GM12874 (cell line): Measurements from ENCODE around the gene SPAG7.

Experiments
- TF ChIP-seq, protein P1 (sequence below): IDR thresholded peaks from 2 replicates; pipeline ENCODE4 v1.5.1; 2011; ENCODE audit warnings: low read depth, mild to moderate bottlenecking, control low read depth, low read length, moderate library complexity; ENCODE audit not compliant: insufficient read depth

The SPAG7 gene

DNA sequence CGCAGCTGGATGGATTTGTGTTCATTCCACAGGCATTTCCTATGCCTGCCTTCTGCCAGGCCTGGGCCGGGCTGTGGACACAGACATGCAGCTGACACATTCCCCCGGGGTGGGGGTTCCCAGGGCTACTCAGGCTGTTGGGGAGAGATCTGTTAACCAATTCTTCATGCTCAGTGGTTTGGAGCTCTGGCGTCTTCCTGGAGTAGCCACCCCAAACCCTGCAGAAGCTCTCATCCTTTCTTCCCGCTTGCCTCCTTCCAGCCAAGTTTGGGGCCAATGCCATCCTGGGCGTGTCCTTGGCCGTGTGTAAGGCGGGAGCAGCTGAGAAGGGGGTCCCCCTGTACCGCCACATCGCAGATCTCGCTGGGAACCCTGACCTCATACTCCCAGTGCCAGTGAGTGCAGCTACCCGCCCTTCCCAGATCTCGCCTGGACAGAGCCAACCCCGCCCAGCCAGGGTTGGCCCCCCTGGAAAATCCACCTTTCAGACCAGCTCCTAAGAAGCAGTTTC is 14.1 kb downstream of the SPAG7 start:
- TF ChIP-seq, protein P1, sequence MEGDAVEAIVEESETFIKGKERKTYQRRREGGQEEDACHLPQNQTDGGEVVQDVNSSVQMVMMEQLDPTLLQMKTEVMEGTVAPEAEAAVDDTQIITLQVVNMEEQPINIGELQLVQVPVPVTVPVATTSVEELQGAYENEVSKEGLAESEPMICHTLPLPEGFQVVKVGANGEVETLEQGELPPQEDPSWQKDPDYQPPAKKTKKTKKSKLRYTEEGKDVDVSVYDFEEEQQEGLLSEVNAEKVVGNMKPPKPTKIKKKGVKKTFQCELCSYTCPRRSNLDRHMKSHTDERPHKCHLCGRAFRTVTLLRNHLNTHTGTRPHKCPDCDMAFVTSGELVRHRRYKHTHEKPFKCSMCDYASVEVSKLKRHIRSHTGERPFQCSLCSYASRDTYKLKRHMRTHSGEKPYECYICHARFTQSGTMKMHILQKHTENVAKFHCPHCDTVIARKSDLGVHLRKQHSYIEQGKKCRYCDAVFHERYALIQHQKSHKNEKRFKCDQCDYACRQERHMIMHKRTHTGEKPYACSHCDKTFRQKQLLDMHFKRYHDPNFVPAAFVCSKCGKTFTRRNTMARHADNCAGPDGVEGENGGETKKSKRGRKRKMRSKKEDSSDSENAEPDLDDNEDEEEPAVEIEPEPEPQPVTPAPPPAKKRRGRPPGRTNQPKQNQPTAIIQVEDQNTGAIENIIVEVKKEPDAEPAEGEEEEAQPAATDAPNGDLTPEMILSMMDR: no peak

- TF ChIP-seq, protein P1: no peak
Measured at GRCh38 chr17:4951486-4951885, 16.1 kb downstream of the SPAG7 start.

- TF ChIP-seq, protein P1: no peak
Measured at GRCh38 chr17:4950746-4951204, 16.8 kb downstream of the SPAG7 start, which contains the start of gene ENO3. Gene ENO3, plus strand, starts transcription at chr17:4951119. Its CDS starts 711 bp downstream, at chr17:4951830.

DNA sequence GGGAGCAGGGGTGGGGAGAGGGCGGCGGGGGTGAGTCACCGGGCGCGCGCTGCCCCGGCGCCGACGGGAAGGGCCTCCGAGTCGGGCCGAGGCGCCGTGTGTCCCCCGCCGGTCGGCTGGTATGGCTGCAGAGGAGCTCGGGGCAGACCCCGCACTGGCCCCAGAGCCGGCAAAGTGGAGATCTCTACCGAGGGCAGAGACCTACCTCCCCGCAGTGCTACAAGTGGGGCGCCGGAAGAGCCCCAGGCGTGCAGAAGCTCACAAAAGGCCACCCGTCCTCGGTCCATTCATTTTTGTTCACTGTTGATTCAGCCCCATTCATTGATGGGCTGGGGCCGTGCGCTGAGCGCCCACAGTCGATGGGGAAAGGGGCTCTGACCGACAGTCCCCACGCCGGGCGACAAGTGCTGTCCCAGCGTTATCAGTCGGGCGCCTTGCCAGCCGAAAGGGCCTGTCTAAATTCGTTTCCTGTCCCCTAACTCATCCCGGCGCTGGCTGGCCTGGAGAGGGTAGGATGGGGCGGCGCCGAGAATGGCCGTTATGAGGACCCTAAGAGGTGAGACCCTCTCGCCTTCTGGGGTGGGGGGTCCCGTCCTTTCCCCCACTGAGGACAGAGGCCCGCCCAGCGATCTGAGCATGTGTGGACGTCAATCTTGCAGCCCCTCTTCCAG is 17.4 kb downstream of the SPAG7 start:
- TF ChIP-seq, protein P1: no peak

DNA sequence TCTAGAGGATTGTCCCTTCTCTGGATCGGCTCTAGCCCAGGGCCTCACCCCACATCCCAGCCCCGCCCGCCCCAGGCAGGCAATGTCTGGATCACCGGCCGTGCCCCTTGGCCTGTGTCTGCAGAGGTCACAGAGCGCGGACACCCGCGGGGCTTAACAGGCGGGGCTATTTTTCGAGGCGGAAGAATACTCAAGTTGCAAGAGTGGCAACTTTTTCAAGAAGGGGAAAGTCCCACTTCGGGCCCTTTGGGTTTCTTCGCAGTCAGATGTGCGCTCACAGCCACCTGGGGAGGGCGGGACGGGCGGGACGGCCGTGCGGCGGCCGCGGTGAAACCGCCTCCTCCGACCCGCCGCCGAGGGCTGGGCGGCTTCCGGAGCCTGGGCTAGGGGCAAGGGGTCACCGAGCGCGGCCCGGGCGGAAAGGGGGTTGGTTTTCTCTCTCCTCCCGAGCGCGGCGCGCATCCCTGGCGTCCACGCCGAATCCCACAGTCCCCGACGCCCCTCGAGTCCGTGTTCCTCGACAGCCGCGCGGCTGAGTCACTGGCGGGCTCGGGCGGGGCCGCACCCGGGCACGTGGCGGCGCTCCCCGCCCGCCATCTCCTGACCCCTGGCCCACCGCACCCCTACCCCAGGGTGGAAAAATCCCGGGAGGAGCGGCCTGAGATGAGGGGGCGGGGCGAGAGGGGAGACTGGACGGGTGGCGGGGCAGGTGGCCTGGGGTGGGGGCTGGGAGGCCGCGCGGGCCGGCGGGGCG is 18.1 kb downstream of the SPAG7 start:
- TF ChIP-seq, protein P1: no peak

- TF ChIP-seq, protein P1: no peak
Measured at GRCh38 chr17:4948931-4949320, 18.7 kb downstream of the SPAG7 start.

DNA sequence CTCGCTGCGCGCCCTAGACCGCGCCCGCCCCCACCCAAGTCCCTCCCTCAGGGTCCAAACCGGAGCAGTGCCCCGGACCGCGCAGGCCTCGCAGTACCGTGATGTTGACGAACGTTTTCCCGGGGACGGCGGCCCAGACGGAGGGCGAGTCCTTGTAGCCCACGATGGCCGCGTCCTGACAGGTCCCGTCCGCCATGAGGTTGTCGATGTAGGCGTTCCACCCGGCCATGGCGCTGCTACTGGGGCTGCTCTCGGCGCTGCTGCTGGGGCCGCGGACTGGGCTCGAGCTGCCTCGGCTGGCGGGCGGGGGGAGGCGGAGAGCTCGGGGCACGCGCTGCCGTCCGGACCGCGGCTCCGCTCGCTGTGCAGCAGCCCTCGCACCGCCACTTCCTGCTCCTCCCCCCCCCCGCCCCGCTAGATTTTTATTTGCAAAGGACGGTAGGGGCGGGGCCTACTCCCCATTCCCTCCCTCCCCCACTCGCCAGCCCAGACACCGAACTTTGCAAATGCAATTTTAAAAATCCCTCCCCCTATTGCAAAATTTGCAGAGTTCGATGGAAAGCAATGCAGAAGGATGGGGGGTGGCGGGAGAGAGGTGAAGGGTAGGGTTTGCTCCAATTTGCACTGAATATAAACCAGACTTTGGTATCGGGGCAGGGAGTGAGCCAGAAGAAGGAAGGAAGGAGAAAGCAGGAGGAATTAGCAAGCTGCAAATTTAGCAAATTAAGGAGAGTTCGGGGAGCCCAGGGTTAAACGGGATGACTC is 19.3 kb downstream of the SPAG7 start, which contains the start of gene PFN1:
TSS of gene PFN1 (minus strand) at position 365 of the 765 bp plus-strand sequence. CDS start at position 229, 136 bp downstream.
- TF ChIP-seq, protein P1: no peak
